Vagina (tissue), 2 donors: Measurements from ENCODE around the gene INHBE.

Source experiments
- POLR2A ChIP-seq, 2 donors: fragments of 450-650 bp; IDR thresholded peaks; one replicate each; pipeline ENCODE4 v1.6.1; 2017; ENCODE audit warnings: antibody characterized with exemption in 2 of 2, mild to moderate bottlenecking in 2 of 2, moderate library complexity in 2 of 2
- POLR2AphosphoS5 ChIP-seq, 2 donors: sonication (generic); formaldehyde crosslinking; IDR thresholded peaks; one replicate each; pipeline ENCODE4 v1.9.0; 2017; ENCODE audit warnings: antibody characterized with exemption in 2 of 2, mild to moderate bottlenecking in 2 of 2, low read depth in 1 of 2; ENCODE audit not compliant: insufficient read depth in 1 of 2
- TF ChIP-seq, protein P1 (sequence below), 3 experiments: fragments of 450-650 bp in 2 of 3; fragments of 200-600 bp in 1 of 3; sonication (generic) in 1 of 3; IDR thresholded peaks; one replicate each; pipeline ENCODE4 v1.5.1; 2017 to 2019; ENCODE audit warnings: antibody characterized with exemption in 3 of 3, mild to moderate bottlenecking in 2 of 3, moderate library complexity in 2 of 3

DNA sequence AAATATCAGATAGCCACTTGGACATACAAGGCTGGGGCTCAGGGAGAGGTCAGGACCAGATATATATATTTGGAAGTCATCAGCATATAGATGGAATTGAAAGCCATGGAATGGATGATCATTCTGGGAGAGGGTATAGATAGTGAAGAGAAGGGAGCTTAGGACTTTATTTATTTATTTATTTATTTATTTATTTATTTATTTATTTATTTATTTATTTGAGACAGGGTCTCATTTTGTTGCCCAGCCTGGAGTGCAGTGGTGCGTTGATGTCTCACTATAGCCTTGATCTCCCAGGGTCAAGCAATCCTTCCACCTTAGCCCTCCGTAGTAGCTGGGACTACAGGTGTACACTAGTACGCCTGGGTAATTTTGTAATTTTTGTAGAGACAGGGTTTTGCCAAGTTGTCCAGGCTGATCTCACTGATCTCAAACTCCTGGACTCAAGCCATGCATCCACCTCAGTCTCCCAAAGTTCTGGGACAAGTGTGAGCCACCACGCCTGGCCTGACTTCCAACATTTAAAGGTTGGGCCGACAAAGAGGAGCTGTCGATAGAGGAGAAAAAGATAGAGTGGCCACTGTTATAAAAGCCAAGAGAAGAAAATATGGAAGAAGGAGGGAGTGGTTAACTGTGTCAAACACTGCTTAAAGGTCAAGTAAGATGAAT is 8.7 kb upstream of the INHBE start:
- TF ChIP-seq, protein P1, sequence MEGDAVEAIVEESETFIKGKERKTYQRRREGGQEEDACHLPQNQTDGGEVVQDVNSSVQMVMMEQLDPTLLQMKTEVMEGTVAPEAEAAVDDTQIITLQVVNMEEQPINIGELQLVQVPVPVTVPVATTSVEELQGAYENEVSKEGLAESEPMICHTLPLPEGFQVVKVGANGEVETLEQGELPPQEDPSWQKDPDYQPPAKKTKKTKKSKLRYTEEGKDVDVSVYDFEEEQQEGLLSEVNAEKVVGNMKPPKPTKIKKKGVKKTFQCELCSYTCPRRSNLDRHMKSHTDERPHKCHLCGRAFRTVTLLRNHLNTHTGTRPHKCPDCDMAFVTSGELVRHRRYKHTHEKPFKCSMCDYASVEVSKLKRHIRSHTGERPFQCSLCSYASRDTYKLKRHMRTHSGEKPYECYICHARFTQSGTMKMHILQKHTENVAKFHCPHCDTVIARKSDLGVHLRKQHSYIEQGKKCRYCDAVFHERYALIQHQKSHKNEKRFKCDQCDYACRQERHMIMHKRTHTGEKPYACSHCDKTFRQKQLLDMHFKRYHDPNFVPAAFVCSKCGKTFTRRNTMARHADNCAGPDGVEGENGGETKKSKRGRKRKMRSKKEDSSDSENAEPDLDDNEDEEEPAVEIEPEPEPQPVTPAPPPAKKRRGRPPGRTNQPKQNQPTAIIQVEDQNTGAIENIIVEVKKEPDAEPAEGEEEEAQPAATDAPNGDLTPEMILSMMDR (IDR thresholded peaks at IDR 0.05), result no peak
- no peak for TF ChIP-seq POLR2A (IDR thresholded peaks at IDR 0.05)
- no peak for TF ChIP-seq POLR2AphosphoS5 (IDR thresholded peaks at IDR 0.05; ENCODE audit: insufficient read depth in 1 of 2, low read depth in 1 of 2)
